ENCODE measurements around the gene PRPF31. TPM values are rescaled to one million over a fixed set of nuclear protein-coding genes. Genes with fewer than 3 reads are reported as not detected.
A peak's percentile ranks its signal among the peaks of the same experiment; 100 is the strongest.

PRPF31 gene
- total and polyA plus RNA-seq, 9 of the 15 experiments (the other 6 are each of a cell fraction or from before 2014, with no cell fraction given): 5.8 to 92.2 (median 69.2) TPM

GRCh38 chr19:54137699-54138488, 22.3 kb downstream of the PRPF31 start, which contains the start of gene CNOT3 (continued):
- TF ChIP-seq HINFP (tag; conservative IDR thresholded peaks at IDR 0.05; ENCODE audit: low read depth) (no peak), MEF2A (IDR thresholded peaks at IDR 0.05; ENCODE audit: control insufficient read depth, low read depth, low read length) (no peak), TCFL5 (CRISPR knock-in tag; conservative IDR thresholded peaks at IDR 0.05) (no peak), ZNF395 (CRISPR knock-in tag; IDR thresholded peaks at IDR 0.05) (no peak), ZBTB33 (CRISPR knock-in tag; IDR thresholded peaks at IDR 0.05) (no peak), SP1 (CRISPR knock-in tag; IDR thresholded peaks at IDR 0.05) (no peak), ATF7 (IDR thresholded peaks at IDR 0.05) (no peak), BRD4 (IDR thresholded peaks at IDR 0.05) (peak; percentile 95), PREB (CRISPR knock-in tag; IDR thresholded peaks at IDR 0.05) (no peak), NR2C1 (IDR thresholded peaks at IDR 0.05) (no peak), NR2C1 (tag; IDR thresholded peaks at IDR 0.05) (no peak), ZNF277 (CRISPR knock-in tag; IDR thresholded peaks at IDR 0.05; ENCODE audit: borderline replicate concordance) (no peak), MAFF (IDR thresholded peaks at IDR 0.05; ENCODE audit: low read length) (no peak), MAFG (tag; conservative IDR thresholded peaks at IDR 0.05) (0 out of 2 replicates have a peak, but pooled peaks have one; percentile 57), HMGXB4 (CRISPR knock-in tag; IDR thresholded peaks at IDR 0.05) (no peak), POLR2H (tag; IDR thresholded peaks at IDR 0.05; ENCODE audit: low read depth) (peak; percentile 66; the same call in 1 of the 2 replicates), TBL1XR1 (IDR thresholded peaks at IDR 0.05; ENCODE audit: low read length in 2 of 2) (no peak), CREM (IDR thresholded peaks at IDR 0.05; ENCODE audit: low read depth) (no peak; the same call in 1 of the 2 replicates), SUPT5H (IDR thresholded peaks at IDR 0.05) (peak; percentile 79)
